Erythroblast (primary cell): ENCODE data around the gene ASIC4.

Experiments
- DNase-seq, 2 experiments: peaks; one replicate each; lab custom pipeline; 2025; lab: John Stamatoyannopoulos, UW
- GATA1 ChIP-seq: IDR thresholded peaks from 2 replicates; pipeline ENCODE4 v1.6.1; 2011; ENCODE audit warnings: low read depth, mild to moderate bottlenecking, control low read depth, low read length, moderate library complexity
- POLR2A ChIP-seq: IDR thresholded peaks from 2 replicates; pipeline ENCODE4 v1.6.1; 2011; ENCODE audit warnings: mild to moderate bottlenecking, low read length

ASIC4 gene

DNA sequence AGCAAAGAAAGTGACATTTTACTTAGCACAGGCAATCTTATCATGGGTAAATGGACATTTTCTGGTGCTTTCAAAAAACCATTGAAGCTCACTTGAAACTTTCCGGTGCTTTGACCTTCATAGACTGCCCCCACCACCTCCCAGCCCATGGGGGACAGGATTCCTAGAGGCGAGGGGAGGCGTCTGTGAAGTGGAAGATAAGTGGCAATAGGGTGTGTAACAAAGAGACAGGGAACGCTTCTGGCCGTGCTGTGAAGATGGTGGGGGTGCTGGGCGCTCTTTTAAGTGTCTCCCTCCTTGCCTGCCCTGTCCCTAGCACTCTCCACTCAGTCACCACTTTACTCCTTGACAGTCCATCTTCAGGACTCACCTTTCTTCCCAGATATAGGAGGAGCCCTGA, 39.0 kb upstream of the ASIC4 start:
- peak; percentile 21 to 47 for DNase-seq
- no peak for TF ChIP-seq POLR2A
- TF ChIP-seq GATA1: no peak

GRCh38 chr2:219475697-219476651, 38.3 kb upstream of the ASIC4 start:
- TF ChIP-seq GATA1 (no peak), POLR2A (no peak)
- DNase-seq: peak; percentile 65 to 85

GRCh38 chr2:219476652-219477151, 37.6 kb upstream of the ASIC4 start:
- no peak for DNase-seq
- TF ChIP-seq GATA1: no peak
- no peak for TF ChIP-seq POLR2A

- DNase-seq: no peak
- TF ChIP-seq GATA1 (no peak), POLR2A (no peak)
These were observed 37.1 kb upstream of the ASIC4 start for GRCh38 chr2:219477179-219477578.

DNA sequence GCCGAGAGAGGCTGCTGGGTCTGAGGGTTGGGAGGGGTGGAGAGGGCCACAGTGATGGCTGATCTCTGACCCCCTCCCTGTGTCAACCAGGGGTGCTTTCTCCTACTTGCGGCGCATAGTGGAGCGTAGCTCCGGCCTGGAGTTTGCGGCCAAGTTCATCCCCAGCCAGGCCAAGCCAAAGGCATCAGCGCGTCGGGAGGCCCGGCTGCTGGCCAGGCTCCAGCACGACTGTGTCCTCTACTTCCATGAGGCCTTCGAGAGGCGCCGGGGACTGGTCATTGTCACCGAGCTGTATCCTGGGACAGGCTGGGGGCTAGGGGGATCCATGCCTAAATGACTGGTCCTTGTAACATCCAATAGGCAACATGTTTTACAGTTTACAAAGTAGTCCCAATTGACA, 36.5 kb upstream of the ASIC4 start:
- DNase-seq: no peak
- no peak for TF ChIP-seq POLR2A
- no peak for TF ChIP-seq GATA1

GRCh38 chr2:219478916-219479315, 35.4 kb upstream of the ASIC4 start:
- no peak for DNase-seq
- TF ChIP-seq GATA1: no peak

DNA sequence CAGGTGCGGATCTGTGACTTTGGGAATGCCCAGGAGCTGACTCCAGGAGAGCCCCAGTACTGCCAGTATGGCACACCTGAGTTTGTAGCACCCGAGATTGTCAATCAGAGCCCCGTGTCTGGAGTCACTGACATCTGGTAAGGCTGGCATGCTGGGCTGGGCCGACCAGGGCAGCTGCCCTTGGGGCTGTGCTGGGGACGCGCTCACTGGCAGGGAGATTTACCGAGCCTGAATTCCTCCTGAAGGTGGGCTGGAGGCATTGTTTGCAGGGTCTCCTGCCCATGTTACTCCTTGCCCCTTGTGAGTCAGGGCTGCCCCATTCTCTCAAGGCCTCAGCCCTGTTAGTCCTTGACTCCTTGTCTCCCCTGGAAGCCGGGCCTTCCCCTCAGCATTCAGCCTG, 34.3 kb upstream of the ASIC4 start:
- DNase-seq: no peak
- no peak for TF ChIP-seq POLR2A
- no peak for TF ChIP-seq GATA1

DNA sequence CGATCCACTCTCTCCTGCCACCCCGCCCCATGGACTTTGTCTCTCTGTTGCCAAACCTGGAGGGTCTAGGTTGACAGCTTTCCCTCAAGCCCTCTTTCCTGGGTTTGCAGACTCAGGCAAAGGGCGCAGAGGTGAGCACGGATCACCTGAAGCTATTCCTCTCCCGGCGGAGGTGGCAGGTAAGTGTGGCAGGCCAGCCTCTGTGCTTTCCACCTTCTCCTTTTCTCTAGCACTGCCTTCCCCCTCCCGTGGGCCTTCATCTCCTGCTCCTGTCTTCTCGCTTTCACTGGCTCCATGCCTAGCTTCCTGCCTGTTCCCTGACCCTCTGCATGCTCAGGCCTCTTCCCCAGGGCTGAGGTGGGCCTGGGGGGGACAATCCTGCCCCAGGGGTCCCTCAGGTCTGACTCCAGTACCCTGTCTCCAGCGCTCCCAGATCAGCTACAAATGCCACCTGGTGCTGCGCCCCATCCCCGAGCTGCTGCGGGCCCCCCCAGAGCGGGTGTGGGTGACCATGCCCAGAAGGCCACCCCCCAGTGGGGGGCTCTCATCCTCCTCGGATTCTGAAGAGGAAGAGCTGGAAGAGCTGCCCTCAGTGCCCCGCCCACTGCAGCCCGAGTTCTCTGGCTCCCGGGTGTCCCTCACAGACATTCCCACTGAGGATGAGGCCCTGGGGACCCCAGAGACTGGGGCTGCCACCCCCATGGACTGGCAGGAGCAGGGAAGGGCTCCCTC, 31.4 kb upstream of the ASIC4 start:
- DNase-seq: no peak
- TF ChIP-seq GATA1: no peak
- TF ChIP-seq POLR2A: no peak

GRCh38 chr2:219483451-219484342, 30.6 kb upstream of the ASIC4 start:
- no peak for TF ChIP-seq POLR2A
- no peak for TF ChIP-seq GATA1
- no peak for DNase-seq

DNA sequence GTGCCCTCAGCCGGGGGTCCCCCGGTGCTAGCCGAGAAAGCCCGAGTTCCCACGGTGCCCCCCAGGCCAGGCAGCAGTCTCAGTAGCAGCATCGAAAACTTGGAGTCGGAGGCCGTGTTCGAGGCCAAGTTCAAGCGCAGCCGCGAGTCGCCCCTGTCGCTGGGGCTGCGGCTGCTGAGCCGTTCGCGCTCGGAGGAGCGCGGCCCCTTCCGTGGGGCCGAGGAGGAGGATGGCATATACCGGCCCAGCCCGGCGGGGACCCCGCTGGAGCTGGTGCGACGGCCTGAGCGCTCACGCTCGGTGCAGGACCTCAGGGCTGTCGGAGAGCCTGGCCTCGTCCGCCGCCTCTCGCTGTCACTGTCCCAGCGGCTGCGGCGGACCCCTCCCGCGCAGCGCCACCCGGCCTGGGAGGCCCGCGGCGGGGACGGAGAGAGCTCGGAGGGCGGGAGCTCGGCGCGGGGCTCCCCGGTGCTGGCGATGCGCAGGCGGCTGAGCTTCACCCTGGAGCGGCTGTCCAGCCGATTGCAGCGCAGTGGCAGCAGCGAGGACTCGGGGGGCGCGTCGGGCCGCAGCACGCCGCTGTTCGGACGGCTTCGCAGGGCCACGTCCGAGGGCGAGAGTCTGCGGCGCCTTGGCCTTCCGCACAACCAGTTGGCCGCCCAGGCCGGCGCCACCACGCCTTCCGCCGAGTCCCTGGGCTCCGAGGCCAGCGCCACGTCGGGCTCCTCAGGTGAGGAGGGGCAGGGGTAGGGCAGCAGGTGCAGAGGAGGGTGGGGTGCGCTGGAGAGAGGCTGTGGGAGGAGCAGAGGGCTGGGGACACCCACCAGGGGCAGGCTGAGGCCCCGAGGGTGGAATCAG, 29.7 kb upstream of the ASIC4 start:
- TF ChIP-seq GATA1: no peak
- TF ChIP-seq POLR2A: no peak
- peak in 1 of 2 experiments; percentile 17 for DNase-seq

- TF ChIP-seq POLR2A: no peak
- TF ChIP-seq GATA1: no peak
- no peak for DNase-seq
These were observed 29.1 kb upstream of the ASIC4 start for GRCh38 chr2:219485201-219485580.

DNA sequence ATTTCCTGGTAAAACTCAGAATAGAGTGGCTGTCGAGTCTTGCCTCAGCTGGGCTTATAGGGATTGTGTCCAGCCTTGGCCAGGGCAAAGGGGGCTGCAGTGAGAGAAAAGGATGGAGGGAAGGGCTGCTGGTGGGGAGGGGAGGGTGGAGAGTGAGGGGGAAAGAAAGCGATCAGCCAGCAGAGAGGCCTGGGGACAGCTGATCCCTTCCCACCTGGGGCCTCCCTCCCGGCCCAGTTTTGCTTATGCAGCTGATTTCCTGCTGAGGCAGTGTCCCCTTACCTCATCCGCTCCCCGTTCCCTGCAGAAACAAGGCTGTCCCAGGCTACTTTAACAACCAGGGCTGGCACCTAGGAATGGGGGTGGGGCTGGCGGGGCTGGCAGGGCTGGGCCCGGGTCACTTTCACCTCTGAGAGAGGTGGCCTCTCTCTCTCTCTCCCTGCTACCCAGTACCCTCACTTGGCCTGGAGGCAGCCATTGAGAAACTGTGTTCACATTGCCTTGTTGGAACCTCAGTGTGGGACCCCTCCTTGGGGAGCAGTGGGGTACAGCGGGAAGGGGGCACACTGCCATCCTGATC, 27.8 kb upstream of the ASIC4 start:
- TF ChIP-seq GATA1: no peak
- TF ChIP-seq POLR2A: no peak
- DNase-seq: no peak
